Lower leg skin (tissue), 4 donors: ENCODE results near the gene PANK4. TPM values are rescaled to one million over a fixed set of nuclear protein-coding genes. Genes with fewer than 3 reads are reported as not detected.
"Not testable (repeated sequence)": the region's sequence is repeated elsewhere in the genome, so short reads cannot be mapped to it uniquely, and the experiment has no call there.

Experiments
- DNase-seq, 2 donors: peaks; one replicate each; pipeline ENCODE4 v3.0.0-alpha.2; 2019; ENCODE audit warnings: low spot score in 2 of 2
- H3K4me3 ChIP-seq: fragments of 200-600 bp; sonication (generic); 2 replicates; pipeline ENCODE4 v1.5.1; 2017; ENCODE audit warnings: mild to moderate bottlenecking, low read depth; ENCODE audit not compliant: poor library complexity, severe bottlenecking
- CTCF ChIP-seq, 3 donors: fragments of 450-650 bp; IDR thresholded peaks; one replicate each; pipeline ENCODE4 v1.5.1; 2016; ENCODE audit warnings: antibody characterized with exemption in 3 of 3, mild to moderate bottlenecking in 3 of 3, moderate library complexity in 2 of 3
- POLR2A ChIP-seq, 2 donors: fragments of 450-650 bp; IDR thresholded peaks; one replicate each; pipeline ENCODE4 v1.6.1; 2016 to 2017; ENCODE audit warnings: antibody characterized with exemption in 2 of 2, mild to moderate bottlenecking in 1 of 2, moderate library complexity in 1 of 2
- WGBS, 2 donors: methylation state at CpG; one replicate each; pipeline ENCODE4 v1.1.5; 2018; 5-methylcytosine and 5-hydroxymethylcytosine counted together
- intact Hi-C: fragments of 100-400 bp; cut with DNase I; formaldehyde crosslinking; loops from one replicate; pipeline ENCODE4 v1.15.0; 2023; ENCODE audit warnings: low total_unique reads
- total RNA-seq, 4 donors: library from RNA; depleted of rRNA; stranded (reverse); fragments of >200 nt; gene quantifications; one replicate each; pipeline ENCODE4 v1.1.0, GENCODE V29; 2016

The PANK4 gene
- total RNA-seq, 4 donors from 2014 or later: 26.8 to 34.7 (median 32.5) TPM

- H3K4me3 ChIP-seq, intact Hi-C loops, DNase-seq: not testable (repeated sequence)
- 76 to 84% methylated on average over 18 to 19 of the region's 28 CpGs for WGBS, 2 donors
These were observed 23.1 kb upstream of the PANK4 start for GRCh38 chr1:2549367-2550029.

- DNase-seq: peak; percentile 76 to 96
- intact Hi-C loops: loop anchor here (1.0 kb wide), 1 partner anchor 134 kb away; no protein-coding TSS in a partner anchor
- 2% methylated on average over 17 of the region's 17 CpGs for WGBS, 2 donors
- TF ChIP-seq POLR2A (IDR thresholded peaks at IDR 0.05) (no peak), CTCF (IDR thresholded peaks at IDR 0.05) (peak in 1 of 3 donors; percentile 69)
- no peak overlapping the region for H3K4me3 ChIP-seq
These were observed 21.7 kb upstream of the PANK4 start for GRCh38 chr1:2548068-2548589.

GRCh38 chr1:2547210-2548067, 21.0 kb upstream of the PANK4 start:
- 8 to 10% methylated on average over 10 to 26 of the region's 27 CpGs for WGBS, 2 donors
- no peak for DNase-seq
- H3K4me3 ChIP-seq: no peak overlapping the region
- intact Hi-C loops: loop anchor here (1.0 kb wide), 1 partner anchor 133 kb away; no protein-coding TSS in a partner anchor
- no peak for TF ChIP-seq CTCF (IDR thresholded peaks at IDR 0.05)
- TF ChIP-seq POLR2A (IDR thresholded peaks at IDR 0.05): no peak

GRCh38 chr1:2546515-2547209, 20.3 kb upstream of the PANK4 start:
- WGBS, 2 donors: 0% methylated on average over 18 to 19 of the region's 52 CpGs
- peak; percentile 90 to 97 for DNase-seq
- H3K4me3 ChIP-seq: peak overlapping the region; percentile 16
- TF ChIP-seq POLR2A (IDR thresholded peaks at IDR 0.05) (no peak), CTCF (IDR thresholded peaks at IDR 0.05) (no peak)
- intact Hi-C loops: no loop called here

- intact Hi-C loops: no loop called here
These were observed 19.5 kb upstream of the PANK4 start for GRCh38 chr1:2545754-2546514.

More at GRCh38 chr1:2545754-2546514, 19.5 kb upstream of the PANK4 start:
- TF ChIP-seq CTCF (IDR thresholded peaks at IDR 0.05) (no peak), POLR2A (IDR thresholded peaks at IDR 0.05) (no peak)
- H3K4me3 ChIP-seq: peak overlapping the region; percentile 16
- whole genome bisulfite sequencing, 2 donors: 26 to 35% methylated on average over 6 to 7 of the region's 43 CpGs
- peak; percentile 89 to 98 for DNase-seq
